Measurements from ENCODE around the gene COL23A1.

Gene COL23A1

DNA sequence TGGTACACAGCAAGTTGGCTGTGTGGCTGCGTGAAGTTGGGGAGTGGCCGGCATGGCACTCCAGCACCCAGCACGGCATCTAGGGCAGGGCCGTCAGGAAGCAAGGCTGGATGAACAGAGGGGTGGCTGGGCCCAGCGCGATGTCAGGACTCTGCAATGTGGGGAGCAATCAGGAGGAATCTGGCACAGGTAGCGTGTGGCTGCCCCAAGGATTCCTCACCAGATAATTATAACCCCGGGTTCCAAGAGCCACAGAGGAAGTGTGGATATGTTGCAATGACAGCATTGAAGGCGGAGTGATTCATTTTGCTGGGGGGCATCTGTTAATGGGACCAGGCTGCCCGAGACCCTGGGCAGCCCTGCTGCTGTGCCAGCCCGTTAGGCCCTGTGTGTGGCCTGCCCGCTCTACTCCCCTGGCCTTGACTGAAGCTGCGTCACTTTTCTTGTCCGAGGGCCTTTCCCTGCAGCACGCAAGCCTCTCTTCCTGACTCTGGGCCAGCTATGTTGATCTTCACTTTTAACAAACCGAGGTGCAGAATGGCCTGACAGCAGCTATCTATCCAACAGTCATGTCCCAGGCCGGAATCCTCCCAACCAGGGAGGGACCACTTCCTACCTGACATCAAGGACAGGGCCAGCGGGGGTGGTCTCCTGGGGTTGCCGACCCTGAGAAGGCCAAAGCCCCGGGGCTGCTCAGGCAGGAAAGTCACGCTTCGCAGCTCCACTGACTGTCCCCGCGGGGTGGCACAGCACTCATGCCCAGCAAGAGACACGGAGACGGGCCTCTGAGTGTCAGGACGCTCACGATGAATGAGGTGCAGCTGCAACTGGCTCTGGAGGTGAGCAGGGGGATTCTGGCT, 239.6 kb downstream of the COL23A1 start:
- no peak for FAIRE-seq

DNA sequence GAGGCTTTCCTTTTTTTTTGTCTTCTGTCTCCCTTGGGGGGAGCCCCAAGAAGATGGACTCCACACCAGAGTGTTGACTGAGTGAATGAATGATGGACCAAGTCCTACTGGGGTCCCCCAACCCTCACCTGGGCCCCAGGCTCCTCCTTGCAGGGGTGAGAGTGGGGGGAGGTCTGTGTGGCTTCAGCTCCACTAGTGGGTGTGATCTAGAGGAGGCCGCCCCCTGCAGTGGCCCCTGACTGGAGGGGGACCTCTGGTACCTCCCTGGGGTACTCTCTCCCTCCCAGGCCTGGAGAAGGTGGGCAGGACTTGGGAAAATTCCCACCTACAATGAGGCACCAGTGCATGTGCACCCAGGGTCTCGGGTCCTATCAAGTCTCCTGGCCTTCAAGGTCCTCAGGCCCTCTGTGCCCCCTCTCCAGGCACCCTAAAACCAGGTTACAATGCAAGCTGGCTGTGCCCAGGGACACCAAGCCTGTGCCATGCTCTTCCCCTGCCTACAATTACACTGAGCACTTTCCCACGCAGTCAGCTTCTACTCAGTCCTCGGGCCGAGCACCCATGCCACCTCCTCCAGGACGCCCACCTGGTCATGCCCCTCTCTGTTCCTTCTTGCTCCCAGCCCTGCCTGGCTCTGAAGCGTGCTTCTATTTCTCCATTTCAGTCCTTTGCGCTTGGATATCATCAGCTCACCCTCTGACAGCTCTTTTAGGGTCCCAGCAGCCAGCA, 240.4 kb downstream of the COL23A1 start:
- no peak for FAIRE-seq

DNA sequence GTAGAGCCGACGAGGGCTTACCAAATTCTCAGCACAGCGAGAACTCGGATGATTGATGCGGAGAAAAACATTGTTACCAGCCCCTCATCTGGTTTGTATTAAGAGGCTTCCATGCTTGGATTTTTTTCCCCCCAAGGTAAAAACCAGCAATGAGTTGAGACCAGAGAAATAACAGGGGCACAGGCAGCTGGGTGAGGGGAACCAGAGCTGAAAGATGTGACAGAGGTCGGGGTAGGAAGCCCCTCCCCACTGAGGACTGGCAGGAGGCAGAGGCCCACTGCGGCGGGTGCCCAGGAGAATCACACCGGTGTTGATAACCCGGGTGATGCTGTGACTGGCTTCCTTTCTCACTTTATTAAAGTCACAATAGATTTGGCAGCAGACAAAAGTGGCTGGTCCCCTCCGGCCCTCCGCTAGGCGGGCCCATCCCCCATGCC, 241.1 kb downstream of the COL23A1 start:
- no peak for FAIRE-seq

DNA sequence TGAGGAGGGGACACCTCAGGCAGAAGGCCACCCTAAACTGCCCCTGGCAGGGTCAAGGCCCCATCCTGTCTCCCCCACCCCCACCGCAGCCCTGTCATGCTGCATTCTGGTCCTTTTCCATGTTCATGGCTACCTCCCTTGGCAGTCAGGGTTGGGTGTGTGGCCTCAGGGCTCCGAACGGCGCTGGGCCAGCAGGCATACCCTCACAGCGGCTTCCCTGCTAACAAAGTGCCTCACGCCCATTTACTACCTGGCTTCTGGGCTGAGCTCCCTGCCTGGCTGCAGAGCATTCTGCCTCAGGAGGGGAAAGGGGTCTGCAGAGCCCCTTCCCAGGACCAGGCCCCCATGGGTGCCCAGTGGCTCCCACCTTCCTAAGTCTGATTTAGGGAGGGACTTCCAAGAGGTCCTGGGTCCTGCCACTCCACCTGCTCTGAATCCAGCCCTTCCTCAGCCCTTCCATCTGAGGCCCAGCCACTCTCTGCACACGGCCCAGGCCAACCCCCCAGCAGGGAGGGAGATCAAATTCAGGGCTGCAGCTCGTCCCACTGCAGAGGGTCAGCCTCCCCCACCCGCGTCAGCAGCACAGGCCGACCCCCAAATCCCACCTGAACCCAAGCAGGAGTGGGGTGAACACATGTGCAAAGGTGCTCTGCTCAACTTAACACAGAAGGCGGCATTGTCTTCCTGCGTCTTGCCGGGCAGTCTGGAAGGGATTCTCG, 241.7 kb downstream of the COL23A1 start:
- no peak for FAIRE-seq

DNA sequence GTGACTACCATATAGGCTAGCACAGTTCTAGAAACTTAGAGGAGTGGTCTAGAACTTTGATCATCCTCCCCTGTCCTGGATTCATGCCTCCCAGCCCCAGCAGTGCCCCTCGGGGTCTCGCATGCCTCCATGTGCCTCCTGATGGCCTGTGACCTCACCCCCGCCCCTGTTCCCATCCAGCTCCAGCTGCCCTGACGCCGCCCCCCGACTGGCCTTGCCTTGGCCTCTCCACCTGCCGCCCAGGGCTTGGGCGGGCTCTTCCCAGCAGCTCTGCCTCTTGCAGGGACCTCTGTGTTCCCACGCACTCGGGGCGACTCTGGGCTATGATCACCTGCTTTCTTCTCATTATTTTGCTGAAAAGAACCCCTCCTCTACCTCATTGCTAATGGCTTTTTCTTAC, 242.2 kb downstream of the COL23A1 start:
- FAIRE-seq, result no peak

DNA sequence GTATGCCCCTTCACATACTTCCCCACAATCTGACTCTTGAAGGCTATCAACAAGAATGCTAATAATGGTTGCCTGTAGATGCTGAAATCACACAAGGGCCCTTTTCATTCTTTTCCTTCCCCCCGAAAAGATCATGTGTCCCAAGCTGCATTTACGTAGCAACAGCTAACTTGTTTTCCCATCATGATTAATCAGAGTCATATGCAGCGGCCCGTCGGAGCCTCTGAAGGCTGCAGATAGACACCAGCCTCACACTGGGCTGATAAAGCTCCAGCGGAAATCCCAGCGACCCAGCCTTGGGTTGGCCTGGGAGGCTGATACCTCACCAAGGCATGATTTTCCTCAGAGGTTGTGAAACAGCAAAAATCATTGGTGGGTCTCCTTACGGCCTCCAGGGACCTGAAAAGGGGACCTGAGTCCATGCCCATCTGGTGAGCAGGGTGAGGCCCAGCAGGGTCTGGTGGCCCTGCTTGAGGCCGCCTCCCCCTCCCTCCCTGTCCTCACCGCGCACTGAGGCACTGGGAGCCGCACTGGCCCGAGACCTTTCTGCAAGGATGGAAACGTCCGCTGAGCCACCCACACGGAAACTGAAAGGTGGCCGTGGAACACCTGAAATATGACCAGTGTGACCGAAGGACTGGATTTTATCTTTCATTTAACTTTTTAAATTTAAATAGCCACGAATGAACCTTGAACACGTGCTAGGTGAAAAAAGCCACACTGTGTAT, 243.4 kb downstream of the COL23A1 start:
- FAIRE-seq, result no peak

DNA sequence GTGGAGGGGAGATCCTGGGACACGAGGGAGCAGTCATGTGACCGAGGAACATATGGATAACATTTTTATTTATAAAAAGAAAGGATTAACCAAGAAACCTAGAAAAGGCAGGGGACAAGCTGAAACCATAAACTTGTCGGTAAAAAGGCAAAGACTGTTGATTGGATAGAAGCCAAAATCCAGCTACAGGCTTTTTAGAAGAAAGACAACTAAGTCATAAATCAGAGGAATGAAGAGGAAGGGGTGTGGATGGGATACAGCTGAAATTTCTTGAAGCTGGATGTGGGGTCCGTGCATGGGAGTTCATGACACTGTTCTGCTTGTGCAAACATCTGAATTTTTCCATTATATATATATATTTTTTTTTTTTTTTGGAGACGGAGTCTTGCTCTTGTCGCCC, 246.9 kb downstream of the COL23A1 start:
- no peak for FAIRE-seq

DNA sequence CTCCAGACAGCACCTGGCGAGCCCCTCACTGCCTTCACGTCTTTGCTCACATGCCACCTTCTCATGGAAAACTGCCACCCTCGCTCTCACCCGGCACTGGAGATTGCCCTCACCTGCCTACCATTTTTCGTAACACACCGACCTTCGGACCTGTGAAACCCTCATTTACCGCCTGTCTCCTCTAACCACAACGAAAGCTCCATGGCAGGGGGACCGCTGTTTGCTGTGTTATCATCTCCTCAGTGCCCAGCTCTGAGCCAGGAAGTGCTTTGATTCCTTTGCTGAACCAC, 248.4 kb downstream of the COL23A1 start:
- no peak for FAIRE-seq

DNA sequence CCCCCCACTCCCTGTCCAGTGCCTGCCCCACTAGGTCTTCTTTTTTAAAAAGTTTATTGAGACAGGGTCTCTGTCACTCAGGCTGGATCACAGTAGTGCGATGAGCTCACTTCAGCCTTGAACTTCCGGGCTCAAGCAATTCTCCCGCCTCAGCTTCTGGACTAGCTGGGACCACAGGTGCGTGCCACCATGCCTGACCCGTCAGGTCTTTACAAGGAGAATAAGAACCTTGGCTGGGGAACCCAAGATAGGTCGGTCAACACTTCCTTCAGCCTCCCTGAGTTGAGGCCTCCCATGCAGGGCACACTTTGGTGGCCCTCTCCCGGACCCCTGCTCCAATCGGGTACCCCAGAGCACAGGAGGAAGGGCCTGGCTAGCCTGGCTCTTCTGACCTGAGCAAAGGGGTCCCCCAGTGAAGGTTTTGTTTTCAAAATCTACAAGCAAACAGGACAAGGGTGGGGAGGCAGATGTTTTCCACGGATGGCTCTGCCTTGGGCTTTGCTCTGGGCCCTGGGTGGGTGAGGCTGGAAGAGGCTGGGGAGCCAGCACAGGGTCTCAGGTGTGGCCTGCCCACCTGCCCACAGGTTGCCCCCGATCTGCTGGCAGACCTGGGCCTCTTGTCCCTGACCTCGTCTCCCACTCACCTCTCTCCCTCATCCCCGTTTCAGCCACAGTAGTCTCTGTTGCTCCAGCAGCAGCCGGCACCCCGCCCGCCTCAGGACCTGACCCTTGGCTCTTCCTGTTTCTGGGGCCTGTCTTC, 248.9 kb downstream of the COL23A1 start:
- no peak for FAIRE-seq

DNA sequence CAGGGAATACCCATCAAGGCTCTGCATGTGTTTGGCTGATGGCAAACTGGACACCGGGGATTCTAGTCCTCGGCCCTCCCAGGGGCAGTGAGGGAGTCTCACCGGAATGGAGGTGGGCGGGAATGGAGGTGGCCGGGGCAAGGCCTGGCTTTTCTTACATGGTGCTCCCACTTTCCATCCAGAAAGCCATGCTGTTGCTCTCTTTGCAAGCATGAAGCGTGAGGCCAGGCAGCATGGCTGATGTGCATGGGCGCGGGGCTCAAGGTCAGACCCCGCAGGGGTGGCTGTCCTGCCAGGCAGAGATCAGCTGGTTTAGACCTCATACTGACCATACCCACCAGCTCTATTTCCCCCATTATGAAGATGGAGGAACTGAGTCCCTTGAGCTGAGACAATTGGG, 249.6 kb downstream of the COL23A1 start:
- FAIRE-seq, result no peak

DNA sequence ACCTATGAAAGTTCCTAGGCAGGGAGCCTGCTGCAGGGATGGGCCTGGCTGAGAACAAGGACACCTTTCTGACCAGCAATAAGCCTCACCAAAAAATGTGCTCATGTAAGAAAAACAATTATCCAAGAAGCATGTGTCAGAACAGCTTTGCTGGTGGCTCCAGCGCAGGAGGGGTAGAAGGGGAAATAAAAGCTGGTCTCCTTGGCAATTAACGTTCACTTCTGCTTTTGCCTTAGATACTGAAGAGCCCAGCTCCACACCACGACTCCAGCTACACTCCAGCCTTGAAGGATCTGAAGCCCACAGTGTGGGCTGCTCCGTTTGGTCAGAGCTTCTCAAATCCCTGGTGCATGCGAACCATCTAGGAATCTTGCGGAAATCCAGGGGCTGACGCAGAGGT, 250.0 kb downstream of the COL23A1 start:
- no peak for FAIRE-seq

DNA sequence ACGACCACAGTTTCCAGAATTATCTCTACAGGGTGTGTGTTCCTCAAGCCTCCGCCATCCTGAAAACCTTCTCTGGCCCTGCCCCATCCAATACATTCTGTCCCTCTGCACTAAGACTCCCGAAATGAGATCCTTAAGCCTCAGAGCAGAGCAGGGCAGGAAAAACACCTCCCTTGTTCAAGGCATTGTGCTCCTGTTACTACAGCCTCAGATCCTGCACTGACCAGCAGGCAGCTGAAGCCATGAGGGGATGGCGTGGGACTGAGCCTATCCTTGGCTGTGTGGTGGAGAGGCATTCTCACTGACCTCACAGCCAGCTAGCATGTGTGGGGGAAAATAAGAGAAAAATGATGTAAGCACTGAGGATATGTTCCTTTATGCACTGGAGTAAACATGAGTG, 250.9 kb downstream of the COL23A1 start:
- no peak for FAIRE-seq

DNA sequence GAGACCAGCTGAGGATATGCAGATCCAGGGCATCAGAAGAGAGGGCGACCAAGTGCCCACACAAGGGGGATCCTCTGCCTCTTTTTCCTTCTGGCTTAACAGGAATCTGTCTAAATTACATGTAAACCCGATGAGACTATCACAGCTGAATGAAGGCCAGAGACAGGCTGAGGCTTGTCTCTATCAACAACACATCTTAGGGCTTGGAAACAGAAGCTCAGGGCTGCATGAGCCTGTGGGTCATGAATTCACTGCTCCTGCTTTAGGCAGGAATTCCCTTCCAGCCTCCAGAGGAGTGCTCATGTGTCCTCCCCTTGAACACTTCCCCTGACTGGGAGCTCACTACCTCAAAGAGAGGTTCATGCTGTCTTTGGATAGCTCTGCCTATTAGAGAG, 251.4 kb downstream of the COL23A1 start:
- FAIRE-seq, result no peak

DNA sequence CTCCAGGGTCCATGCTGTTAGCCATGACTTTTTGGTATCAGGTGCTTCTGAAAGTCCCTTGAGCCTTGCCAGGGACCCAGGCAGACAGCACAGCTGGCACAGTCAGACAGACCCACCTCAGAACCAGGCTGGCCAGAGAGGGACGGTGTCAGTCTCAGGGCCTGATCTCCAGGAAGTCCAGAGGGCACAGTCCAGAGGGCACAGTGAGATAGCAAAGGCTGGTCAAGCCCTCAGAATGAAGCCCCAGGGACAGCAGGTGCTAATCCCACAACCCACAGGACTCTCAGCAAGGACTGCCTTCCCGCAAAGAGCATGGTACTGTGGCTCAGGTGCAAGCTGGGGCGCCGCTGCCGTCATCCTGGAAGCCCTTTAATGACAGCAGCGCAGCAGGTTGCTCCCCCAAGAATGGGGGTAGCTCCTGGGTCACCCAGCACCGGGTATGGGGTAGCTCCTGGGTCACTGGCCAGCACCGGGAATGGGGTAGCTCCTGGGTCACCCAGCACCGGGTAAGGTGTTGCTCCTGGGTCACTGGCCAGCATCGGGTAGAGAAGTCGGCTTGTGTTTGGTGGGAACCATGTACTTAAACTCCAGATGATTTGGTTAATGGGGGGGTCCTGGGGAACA, 252.0 kb downstream of the COL23A1 start:
- no peak for FAIRE-seq

DNA sequence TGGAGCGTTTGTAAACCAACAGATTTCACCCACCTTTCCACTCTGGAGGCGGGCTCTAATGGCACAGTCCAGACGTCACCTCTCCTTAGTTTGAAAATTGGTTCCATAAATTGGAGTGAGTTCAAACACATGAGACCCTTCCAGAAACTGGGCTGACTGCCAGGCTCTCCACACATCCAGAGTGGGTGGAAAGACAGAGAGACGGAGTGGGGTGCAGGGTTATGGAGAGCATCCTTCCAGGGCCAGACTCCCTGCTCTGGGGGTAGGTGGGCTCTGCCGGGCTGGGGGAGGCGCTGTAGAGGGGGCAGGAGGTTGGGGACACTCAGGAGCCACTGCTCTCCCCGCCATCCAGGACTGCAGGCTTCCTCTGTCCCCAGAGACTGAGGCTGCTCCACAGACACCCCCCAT, 252.9 kb downstream of the COL23A1 start:
- FAIRE-seq, result no peak

DNA sequence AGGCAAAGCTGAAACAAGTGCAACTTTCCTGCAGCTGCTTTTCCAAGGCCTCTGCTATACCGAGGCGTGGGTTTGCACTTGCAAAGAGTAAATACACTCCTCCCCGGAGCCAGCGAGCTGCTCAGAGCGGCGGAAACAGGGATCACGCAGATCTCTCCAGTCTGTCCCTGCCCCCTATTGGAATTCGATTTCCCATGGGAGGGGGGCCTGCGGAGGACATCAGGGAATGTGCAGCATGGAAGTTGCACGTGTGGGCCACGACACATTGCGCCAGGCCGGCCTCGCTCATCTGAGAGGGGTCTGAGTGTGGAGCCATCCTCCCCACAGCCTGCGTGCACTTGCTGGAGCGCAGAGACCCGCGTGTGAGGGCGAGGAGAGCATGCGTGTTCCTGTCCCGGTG, 253.3 kb downstream of the COL23A1 start:
- no peak for FAIRE-seq

DNA sequence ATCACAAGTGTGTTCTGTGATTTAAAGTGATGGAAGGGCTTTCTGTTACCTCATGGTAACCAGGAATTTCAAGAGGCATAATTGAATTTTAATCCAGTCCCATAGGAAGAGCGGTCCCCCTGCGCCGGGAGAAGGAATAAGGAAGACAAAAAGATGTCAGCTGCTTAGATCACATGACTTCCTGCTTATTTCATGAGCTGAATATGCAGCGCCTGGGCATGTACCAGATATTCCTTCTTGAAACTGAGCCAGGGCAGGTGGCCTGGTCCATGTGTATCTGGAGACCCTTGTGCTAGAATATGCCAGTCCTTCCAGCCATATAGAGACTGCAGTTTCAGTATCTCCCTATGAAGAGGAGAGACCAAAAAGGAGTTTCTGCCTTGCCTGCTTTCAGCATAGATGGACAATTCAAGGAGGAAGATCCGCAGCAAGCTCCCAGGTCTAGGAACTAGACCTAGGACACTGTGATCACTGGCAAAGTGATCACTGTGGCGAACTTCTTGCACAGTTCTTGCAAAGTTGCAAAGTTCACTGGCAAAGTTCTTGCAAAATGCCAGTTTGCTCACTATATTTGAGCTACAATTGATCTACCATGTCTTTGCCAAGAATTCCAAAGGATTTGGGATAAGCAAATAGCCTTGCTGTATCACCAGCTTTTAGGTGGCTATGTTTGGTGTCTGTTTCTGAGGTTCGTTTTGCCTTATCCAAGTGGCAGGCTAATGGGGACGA, 254.7 kb downstream of the COL23A1 start:
- no peak for FAIRE-seq

DNA sequence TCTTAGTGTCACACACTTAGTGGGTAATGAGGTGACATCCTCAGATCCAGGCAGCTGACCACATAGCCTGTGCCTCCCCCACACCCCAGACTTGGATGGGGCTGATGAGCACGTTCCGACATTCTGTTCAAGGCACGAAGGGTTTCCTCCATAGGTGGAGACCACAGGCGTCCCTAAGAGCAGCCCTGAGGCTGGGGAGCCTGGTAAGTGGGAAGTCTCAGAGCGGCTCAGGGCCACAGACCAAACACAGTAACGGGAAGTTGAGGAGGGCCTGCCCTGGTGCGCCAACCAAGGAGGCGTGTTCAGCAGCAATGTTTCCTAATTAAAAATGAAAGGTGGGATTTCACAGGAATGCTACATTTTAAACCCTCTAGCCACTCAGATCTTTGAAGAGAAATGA, 255.3 kb downstream of the COL23A1 start:
- no peak for FAIRE-seq

DNA sequence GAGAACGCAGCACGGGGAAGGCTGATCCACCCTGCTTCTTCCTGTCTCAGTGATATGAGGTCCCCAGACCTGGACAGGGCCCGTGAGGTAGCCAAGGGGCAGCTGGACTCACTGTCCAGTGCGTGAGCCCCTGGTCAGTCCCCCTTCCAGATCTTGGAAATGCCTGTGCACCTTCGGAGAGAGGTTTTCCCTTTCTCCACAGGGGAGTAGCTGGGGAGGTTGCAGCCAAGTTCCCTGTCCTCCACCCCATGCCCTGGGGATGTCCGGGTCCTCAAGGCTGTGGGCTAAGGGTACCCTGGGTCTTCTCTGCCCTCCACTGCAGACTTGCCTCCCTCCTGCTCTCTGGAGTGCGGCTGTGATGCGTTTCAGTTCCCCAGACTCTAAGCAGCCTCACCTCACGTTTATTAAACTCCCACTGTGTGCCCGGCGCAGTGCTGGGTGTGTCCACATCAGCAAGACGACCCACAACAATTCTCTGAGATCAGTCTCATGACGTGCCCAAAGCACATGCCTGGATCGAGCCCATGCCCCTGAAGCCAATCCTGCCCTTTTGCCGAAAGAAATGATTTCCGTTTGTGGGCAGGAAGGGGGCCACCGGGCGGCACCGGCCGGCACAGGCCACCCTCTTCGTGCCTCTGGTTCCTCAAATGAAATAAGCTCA, 256.2 kb downstream of the COL23A1 start:
- no peak for FAIRE-seq

DNA sequence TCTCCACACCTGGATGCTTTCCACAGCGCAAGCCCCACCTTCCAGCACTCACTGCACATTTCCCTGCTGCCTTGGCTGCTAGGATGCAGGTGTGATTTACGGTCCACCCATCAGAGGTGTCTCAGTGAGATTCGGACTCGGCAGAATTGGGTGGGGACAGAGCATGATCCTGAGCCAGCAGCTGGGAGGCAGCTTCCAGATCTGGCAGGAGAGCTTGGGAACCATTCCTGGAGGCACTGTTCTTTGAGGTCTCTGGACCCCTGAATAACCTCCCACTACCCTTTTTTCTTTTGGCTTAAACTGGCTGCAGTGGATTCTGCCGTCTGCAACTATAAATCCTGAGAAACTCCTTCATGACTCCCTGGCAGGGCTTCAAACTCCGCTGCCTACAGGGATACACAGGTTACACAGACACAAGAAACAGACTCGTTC, 258.0 kb downstream of the COL23A1 start:
- no peak for FAIRE-seq

Data from TTC549 (cell line).